GM19372 (cell line): Measurements from ENCODE around the gene CTSC.
"Not testable (repeated sequence)": the region's sequence is repeated elsewhere in the genome, so short reads cannot be mapped to it uniquely, and the experiment has no call there.

ENCODE experiments used
- ATAC-seq: cut with Tn5 transposase; IDR thresholded peaks from one replicate; pipeline ENCODE4 v1.9.1; 2021; ENCODE audit warnings: mild to moderate bottlenecking, low read depth, moderate library complexity; ENCODE audit not compliant: unreplicated experiment

Gene CTSC

DNA sequence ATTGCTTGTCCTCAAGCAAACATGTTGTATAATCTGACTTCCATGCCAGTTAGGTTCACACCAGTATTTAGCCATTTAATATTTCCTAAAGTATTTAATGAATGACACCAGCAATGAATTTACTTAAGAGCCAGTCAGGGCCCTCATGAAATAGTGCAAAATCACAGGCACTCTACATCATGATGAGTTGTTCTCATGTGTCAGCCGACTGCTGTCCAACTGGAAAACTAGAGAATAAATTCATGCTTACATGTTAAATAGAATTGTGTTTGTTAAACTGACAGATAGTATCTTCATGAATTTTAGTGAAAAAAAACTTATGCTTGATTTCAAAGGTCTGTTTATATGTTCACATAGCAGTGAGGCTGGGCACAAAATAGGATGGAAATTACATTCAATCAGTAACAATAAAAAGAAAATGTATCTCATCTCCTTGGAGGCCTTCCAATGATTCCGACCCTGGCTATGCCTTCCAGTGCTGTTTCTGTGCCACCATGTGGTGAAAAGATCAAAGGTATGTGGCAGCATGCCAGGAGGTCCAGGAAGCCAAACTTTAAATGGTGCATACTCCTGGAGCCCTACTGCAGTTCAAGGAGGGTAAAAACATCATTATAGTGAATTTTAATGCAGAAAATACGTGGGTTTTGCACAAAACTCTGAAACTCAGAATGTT is 45.2 kb downstream of the CTSC start:
- no peak for ATAC-seq

DNA sequence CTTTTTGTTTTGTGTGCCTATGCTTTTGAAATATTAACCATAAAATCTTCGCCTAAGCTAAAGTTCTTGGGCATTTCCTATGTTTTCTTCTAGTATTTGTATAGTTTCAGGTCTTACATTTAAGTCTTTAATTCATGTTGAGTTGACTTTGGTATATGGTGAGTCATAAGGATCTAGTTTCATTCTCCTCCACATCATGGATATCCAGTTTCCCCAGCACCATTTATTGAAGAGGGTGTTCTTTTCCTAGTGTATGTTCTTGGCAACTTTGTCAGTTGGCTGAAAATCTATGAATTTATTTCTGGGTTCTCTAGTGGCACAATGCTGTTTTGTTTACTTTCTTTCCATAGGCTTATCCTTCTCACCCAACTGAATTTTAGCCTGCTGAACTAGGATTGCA is 49.0 kb downstream of the CTSC start:
- no peak for ATAC-seq

DNA sequence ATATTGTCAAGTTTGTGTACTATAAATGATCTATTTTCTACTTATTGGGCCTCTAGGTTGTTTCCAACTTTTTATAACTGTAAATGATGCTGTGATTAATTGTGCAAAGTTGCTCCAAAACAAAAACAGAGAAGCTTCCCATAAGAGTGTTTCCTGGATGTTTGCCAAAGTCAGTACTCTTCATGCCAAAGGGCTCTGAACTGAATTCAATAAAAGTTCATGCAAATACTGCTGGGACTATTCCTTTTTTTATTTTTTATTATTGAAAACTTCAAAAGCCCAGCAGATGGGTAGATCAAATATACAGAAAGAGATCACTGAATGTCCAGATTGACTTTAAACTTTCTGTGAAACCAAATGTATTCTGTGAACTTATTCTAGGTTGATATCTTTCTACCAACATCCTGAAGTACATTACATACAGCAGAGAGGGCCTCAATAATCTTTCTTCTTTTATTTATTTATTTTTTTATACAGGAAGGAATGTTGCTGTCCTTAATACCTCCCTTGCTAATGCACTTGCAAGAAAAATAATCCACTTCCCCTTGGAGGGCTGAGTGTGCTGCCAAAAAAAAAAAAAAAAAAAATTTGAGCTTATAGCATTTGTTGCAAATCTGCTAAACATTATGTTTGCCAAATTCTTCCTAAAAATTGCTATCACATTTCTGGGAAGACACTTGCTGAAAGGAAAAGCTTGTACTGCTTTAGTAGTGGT is 53.0 kb downstream of the CTSC start:
- ATAC-seq: no peak

DNA sequence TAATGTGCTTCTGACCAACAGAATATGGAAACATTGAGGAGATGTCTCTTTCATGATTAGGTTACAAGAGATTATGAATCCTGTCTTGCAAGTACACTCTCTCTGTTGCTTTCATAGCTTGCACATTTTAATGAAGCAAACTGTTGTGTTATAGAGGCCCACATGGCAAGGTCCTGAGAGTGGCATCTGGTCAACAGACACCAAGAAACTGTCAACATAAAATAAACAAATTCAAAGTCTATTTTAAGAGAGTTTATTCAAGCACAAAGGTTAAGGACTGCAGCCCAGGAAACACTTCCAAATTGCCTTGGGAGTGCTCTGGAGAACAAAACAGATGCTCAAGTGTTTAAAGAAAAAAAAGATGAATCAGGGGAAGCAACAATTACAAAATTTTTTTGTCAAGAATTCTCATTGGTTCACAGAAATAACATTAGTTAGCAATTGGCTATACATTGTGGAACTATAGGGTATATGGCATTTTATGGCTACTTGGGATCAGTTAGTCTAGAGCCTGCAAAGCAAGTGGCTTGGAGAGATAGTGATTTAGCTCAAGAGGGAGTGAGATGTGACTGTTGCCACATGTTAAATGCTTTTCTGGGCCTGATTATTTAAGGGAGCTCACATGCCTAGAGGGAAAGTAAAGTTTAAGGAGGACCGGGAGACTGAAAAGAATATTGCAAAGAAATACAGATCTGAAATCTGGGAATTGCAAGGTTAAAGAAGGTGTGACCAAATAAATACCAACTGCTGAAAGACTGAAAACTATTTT is 54.6 kb downstream of the CTSC start:
- no peak for ATAC-seq

DNA sequence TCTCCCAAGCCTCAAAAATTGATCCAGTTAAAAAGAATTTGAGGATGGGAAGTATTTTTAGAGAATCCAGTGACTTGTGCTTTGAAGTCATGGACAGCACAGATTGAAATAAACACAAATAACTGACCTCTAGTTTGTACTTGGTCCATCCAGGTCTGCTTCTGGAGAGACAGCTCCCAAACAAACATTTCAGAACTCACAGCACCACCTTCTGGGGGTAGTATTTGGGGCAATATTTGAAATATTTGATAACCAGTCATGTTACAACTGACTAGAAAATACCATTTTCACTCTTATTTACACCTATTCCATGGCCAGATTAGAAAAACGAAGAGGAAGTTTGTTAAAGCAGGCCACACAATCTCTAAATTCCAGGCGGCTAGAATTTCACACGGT is 56.2 kb downstream of the CTSC start:
- ATAC-seq: no peak

DNA sequence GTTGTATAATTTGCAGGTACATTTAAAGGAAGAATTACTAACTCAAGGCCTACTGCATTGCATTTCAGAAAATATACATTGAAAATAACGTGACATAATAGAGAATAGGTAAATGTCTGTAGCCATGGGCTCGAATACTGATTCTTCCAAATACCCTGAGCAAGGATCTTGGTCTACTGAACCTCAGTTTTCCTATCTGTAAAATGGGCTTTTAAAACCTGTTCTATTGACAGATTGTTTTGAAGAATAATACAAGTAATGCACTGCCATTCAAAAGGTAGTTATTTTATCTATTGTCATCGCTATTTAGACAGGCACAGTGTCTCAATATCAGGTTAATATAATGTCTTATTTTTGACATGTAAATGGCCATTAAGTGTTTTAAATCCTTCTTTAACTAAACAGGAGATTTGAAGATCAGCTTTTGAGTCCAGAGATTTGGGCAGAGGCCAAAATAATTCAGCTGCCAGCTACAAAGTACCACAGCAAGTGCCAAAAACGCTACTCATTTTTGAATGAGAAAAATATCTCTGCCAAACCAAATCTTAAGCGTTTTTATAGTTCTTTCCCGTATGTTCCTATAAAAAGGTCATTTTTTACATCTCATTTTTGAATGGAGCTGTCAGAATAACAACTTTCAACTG is 56.7 kb downstream of the CTSC start:
- ATAC-seq: no peak

DNA sequence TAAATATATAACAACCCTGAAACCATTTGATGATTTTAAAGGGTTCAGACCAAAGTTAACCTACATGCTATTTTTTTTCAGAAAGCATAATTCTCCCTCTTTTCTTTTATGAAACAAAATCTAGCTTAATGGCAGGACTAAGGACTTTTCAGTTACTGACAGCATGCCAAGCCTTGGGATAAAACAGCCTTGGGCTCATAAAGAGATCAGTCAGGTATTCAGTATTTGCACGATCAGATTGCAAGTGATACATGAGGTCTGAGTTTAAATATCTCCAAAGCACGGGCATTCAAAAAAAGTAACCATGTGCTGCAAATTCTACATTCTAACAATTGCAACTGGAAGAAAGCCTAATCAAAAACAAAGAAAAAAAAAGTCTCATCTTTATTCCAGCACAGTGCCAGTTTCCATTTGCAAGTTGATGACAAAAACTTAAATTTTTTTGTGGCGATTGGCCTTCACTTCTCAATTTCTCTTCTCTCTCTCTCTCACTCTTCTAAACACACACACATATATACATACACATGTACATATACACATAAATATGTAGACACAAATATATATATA is 60.1 kb downstream of the CTSC start:
- ATAC-seq: no peak

DNA sequence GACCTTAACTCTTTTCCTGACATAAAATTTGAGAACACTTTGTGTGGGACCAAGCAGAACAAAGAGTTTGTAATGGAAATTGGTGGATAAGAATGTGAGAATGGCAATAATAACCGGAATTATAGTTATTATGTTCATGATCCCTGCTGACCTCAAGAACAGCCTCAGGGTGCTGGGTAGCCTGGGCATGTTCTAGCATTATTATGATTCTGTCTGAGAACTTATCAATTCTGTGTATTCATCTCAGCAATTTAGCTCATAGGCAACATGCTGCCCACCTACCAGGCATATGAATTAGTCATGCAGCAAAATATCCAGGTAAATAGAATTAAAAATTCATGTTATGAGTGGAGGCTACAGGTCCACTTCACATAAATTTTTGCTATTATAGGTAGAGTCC is 61.9 kb downstream of the CTSC start:
- no peak for ATAC-seq

DNA sequence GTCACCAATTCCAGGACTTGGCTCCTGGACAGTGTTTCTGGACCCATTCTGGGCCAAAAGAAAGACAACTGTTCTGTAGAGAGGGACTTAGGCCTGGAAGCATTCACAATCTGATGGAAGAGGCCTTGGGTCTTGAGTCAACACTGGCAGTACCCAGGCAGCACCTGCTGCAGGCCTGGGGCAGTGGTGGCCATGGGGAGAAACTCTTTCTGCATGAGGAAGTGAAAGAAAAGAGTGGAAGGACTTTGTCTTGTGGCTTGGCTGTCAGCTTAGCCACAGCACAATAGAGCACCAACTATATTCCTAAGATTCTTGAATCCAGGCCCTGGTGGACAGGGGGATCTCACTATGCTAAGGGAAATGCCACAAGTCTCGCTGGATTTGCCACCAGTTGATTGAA is 70.6 kb downstream of the CTSC start:
- peak; percentile 71 for ATAC-seq

DNA sequence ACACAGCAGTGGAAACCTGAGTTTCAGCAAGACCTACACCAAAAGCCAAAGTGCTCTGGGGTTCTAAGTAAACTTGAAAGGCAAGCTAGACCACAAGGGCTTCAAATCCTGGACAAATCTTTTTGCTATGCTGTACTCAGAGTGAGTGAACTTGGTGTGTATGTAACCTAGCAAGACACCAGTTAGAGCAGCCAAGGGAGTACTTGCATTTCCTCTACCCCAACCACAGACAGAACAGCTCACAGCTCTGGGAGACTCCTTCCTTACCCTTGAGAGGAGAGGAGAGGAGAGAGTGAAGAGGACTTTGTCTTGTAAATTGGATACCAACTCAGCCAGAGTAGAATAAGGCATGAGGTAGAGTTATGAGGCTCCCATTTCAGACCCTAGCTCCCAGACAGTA is 71.4 kb downstream of the CTSC start:
- ATAC-seq: no peak

DNA sequence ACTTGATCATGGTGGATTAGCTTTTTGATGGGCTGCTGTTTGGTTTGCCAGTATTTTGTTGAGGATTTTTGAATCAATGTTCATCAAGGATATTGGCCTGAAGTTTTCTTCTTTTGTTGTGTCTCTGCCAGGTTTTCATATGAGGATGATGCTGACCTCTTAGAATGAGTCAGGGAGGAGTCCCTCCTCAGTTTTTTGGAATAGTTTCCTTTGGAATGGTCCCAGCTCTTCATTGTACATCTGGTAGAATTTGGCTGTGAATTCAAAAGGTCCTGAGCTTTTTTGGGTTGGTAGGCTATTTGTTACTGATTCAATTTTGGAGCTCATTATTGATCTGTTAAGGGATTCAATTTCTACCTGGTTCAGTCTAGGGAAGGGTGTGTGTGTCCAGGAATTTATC is 78.1 kb downstream of the CTSC start:
- ATAC-seq: no peak

DNA sequence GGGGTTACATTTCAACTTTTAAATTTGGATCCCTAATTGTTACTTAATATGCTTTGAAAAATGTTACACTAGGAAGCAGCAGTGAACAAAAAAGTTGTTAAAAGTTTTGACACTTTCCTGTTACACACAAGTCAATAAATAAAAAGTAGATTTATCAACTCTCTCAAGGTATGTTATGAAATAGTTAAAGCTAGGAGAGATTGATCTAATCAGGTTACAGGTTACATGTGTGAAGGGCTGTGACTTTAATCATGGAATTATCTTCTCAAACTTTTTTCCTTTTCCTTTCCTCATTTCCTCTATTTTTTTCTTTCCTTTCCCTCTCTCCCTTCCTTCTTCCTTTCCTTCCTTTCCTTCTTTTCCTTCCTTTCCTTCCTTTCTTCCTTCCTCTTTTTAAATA is 85.3 kb downstream of the CTSC start:
- no peak for ATAC-seq

DNA sequence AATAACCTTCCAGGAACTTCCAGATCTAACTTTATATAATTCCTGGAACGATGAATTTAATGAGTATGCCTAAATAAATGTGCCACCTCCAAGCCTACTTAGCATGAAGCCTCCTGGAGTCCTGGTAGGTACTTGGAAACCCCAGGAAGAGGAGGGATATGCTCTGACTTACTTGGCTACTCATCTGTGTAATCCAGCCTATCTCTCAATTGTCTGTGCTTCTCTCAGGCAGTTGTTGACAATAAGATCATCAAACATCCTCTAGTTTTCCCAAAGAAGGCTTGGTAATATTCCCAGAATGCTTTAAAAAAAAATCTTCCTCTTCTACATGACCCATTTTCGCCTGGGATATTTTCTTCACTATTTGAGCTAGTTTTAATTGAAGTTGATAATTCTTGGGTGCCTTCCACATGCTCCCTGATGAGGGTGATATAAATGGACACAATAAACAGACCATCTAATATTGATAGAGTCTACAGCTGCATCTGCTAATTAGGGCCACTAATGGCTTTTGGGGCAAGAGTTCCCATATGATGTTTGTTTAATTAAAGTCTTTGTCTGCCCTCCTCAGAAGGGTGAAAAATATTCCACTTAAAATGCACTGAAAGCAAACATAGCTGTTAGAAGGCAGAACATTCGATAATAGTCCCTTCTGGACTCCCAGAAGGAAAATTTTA is 86.8 kb downstream of the CTSC start:
- no peak for ATAC-seq

DNA sequence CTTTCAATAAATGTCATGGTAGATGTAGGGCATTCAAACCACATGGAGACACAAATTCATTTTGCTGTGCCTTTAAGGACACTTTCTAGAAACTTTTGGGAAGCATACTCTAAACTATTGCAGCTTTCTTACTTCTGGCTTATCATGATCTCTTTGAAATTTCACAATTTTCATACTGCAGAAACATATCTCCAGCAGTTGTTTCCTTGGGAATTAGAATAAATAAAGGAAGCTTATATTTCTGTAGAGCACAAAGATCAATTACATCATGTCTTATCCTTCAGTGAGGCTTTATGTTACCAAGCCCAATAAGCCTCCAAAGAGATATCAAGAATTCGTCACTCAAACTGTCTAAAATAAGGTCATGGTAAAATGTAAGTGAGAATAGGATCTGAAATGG is 87.8 kb downstream of the CTSC start:
- no peak for ATAC-seq

DNA sequence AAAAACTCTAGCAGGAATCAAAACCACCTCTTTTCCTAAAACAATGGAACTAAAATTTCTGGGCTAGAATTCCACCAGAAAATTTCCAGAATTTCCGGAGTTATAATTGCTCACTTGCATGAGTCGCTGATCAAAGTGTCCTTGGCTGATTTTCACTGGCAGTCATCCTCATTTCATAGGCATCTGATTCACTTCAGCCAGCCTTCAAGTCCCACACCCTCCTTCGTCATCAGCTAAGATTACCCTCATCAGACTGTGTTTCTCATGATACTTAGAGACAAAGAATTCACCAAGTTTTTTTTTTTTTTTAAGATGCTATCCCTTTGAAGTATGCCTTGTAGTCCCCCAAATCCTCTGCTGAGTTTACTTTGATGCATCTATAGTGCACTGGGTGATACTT is 90.8 kb downstream of the CTSC start:
- ATAC-seq: no peak

DNA sequence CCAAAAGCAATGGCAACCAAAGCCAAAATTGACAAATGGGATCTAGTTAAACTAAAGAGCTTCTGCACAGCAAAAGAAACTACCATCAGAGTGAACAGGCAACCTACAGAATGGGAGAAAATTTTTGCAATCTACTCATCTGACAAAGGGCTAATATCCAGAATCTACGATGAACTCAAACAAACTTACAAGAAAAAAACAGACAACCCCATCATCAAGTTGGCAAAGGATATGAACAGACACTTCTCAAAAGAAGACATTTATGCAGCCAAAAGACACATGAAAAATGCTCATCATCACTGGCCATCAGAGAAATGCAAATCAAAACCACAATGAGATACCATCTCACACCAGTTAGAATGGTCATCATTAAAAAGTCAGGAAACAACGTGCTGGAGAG is 92.0 kb downstream of the CTSC start:
- not testable (repeated sequence) for ATAC-seq
